Trophoblast cell (in vitro differentiated cells and primary cell): ENCODE data around the gene MRAP.

Experiments
- DNase-seq, 2 donors: peaks; one replicate each; pipeline ENCODE4 v3.0.0-alpha.2; 2016
- H2AFZ ChIP-seq: 2 replicates; pipeline ENCODE4 v1.6.1; 2013; ENCODE audit warnings: low read length, moderate library complexity, mild to moderate bottlenecking; ENCODE audit not compliant: insufficient read depth, poor library complexity
- H2AK5ac ChIP-seq: 2 replicates; pipeline ENCODE4 v1.6.1; 2013; ENCODE audit warnings: mild to moderate bottlenecking, low read length
- H2BK120ac ChIP-seq: 2 replicates; pipeline ENCODE4 v1.6.1; 2013; ENCODE audit warnings: low read length, mild to moderate bottlenecking, moderate library complexity; ENCODE audit not compliant: insufficient read depth, poor library complexity
- H2BK12ac ChIP-seq: 2 replicates; pipeline ENCODE4 v1.6.1; 2013; ENCODE audit warnings: mild to moderate bottlenecking, low read length, moderate library complexity
- H2BK5ac ChIP-seq: 2 replicates; pipeline ENCODE4 v1.6.1; 2013; ENCODE audit warnings: low read length, low read depth, moderate library complexity, mild to moderate bottlenecking; ENCODE audit not compliant: poor library complexity
- H3K14ac ChIP-seq: 2 replicates; pipeline ENCODE4 v1.6.1; 2013; ENCODE audit warnings: mild to moderate bottlenecking, low read length
- H3K18ac ChIP-seq: 2 replicates; pipeline ENCODE4 v1.6.1; 2013; ENCODE audit warnings: mild to moderate bottlenecking, low read length
- H3K23ac ChIP-seq: 2 replicates; pipeline ENCODE4 v1.6.1; 2013; ENCODE audit warnings: low read length
- H3K27ac ChIP-seq: 2 replicates; pipeline ENCODE4 v1.5.1; 2013; ENCODE audit warnings: low read depth, mild to moderate bottlenecking, inconsistent platforms, low read length, moderate library complexity
- H3K27me3 ChIP-seq: 2 replicates; pipeline ENCODE4 v1.6.1; 2013; ENCODE audit warnings: inconsistent platforms, mild to moderate bottlenecking, low read length, moderate library complexity; ENCODE audit not compliant: insufficient read depth
- H3K36me3 ChIP-seq, 2 experiments: 1 replicate in 1 of 2; 2 replicates in 1 of 2; pipeline ENCODE4 v1.6.1; 2013; ENCODE audit warnings: low read length in 2 of 2, mild to moderate bottlenecking in 2 of 2, moderate library complexity in 1 of 2; ENCODE audit not compliant: insufficient read depth in 2 of 2, control insufficient read depth in 1 of 2
- H3K4ac ChIP-seq: 2 replicates; pipeline ENCODE4 v1.6.1; 2013; ENCODE audit warnings: low read depth, mild to moderate bottlenecking, low read length, moderate library complexity
- H3K4me1 ChIP-seq, 2 experiments: 1 replicate in 1 of 2; 2 replicates in 1 of 2; pipeline ENCODE4 v1.6.1; 2013; ENCODE audit warnings: low read length in 2 of 2, mild to moderate bottlenecking in 2 of 2, moderate library complexity in 1 of 2; ENCODE audit not compliant: insufficient read depth in 2 of 2, control insufficient read depth in 1 of 2
- H3K4me2 ChIP-seq: 2 replicates; pipeline ENCODE4 v1.6.1; 2013; ENCODE audit warnings: inconsistent platforms, mild to moderate bottlenecking, low read length, moderate library complexity
- H3K4me3 ChIP-seq: 2 replicates; pipeline ENCODE4 v1.5.1; 2013; ENCODE audit warnings: mild to moderate bottlenecking, low read depth, low read length, inconsistent platforms
- H3K79me1 ChIP-seq: one replicate; pipeline ENCODE4 v1.6.1; 2013; ENCODE audit warnings: low read length
- H3K79me2 ChIP-seq: 2 replicates; pipeline ENCODE4 v1.6.1; 2013; ENCODE audit warnings: low read length, mild to moderate bottlenecking; ENCODE audit not compliant: control insufficient read depth, insufficient read depth, poor library complexity
- H3K9ac ChIP-seq: 2 replicates; pipeline ENCODE4 v1.6.1; 2013; ENCODE audit warnings: mild to moderate bottlenecking, low read length
- H3K9me3 ChIP-seq: 2 replicates; pipeline ENCODE4 v1.6.1; 2013; ENCODE audit warnings: low read depth, mild to moderate bottlenecking, control low read depth, inconsistent platforms, low read length; ENCODE audit not compliant: insufficient read depth
- H4K12ac ChIP-seq: 2 replicates; pipeline ENCODE4 v1.6.1; 2013; ENCODE audit warnings: low read depth, mild to moderate bottlenecking, low read length, moderate library complexity
- H4K8ac ChIP-seq: 2 replicates; pipeline ENCODE4 v1.6.1; 2013; ENCODE audit warnings: low read depth, mild to moderate bottlenecking, low read length, moderate library complexity
- H4K91ac ChIP-seq: one replicate; pipeline ENCODE4 v1.6.1; 2013; ENCODE audit warnings: low read depth, mild to moderate bottlenecking, low read length, moderate library complexity
- WGBS: extraction: QIAGEN DNeasy Blood & Tissue Kit; methylation state at CpG from one replicate; pipeline ENCODE4 v1.1.7; 2013; ENCODE audit warnings: missing lambda C conversion rate; ENCODE audit not compliant: insufficient read length, insufficient coverage; ENCODE audit errors: extremely low coverage; 5-methylcytosine and 5-hydroxymethylcytosine counted together

Gene MRAP

DNA sequence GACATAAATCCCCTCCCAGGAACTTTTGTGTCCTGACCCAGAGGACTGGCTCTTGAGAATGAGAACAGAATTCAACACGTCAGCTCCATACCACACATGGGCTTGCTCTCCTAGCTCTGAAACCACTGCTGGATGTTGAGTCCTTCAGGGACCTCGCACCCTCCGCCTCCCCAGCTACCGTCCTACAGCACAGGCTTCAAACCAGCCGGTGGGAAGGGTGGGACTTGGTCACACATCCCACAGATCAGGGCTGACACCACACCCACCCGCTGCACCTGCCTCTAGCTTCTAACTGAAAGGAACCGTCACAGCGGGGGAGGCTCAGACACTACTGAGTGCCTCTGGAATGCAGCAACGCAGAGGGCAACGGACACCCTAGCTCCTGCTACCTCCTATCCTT lies 24.0 kb downstream of the MRAP start:
- no peaks in the 10 kb centered on the region for H3K4me1 ChIP-seq
- H4K8ac ChIP-seq = no peak overlapping the region
- H3K79me1 ChIP-seq = no peaks in the 10 kb centered on the region
- H3K4me3 ChIP-seq = no peak overlapping the region
- H2AFZ ChIP-seq = no peak overlapping the region
- no peak overlapping the region for H4K91ac ChIP-seq
- no peak overlapping the region for H3K27ac ChIP-seq
- H2BK12ac ChIP-seq = no peak overlapping the region
- no peak overlapping the region for H3K23ac ChIP-seq
- H3K79me2 ChIP-seq = no peaks in the 10 kb centered on the region
- H3K18ac ChIP-seq = no peak overlapping the region
- H3K36me3 ChIP-seq = peaks cover 53 to 68% of the 10 kb centered on the region in 2 experiments
- H3K4ac ChIP-seq = no peak overlapping the region
- no peak for DNase-seq
- H3K9ac ChIP-seq = no peak overlapping the region
- no peaks in the 10 kb centered on the region for H3K27me3 ChIP-seq
- no peak overlapping the region for H4K12ac ChIP-seq
- no peak overlapping the region for H2BK5ac ChIP-seq
- no peaks in the 10 kb centered on the region for H3K9me3 ChIP-seq
- WGBS = no CpG with 5 or more reads among the region's 10 CpGs
- H3K4me2 ChIP-seq = no peak overlapping the region
- no peak overlapping the region for H3K14ac ChIP-seq
- H2AK5ac ChIP-seq = no peak overlapping the region
- H2BK120ac ChIP-seq = no peak overlapping the region

DNA sequence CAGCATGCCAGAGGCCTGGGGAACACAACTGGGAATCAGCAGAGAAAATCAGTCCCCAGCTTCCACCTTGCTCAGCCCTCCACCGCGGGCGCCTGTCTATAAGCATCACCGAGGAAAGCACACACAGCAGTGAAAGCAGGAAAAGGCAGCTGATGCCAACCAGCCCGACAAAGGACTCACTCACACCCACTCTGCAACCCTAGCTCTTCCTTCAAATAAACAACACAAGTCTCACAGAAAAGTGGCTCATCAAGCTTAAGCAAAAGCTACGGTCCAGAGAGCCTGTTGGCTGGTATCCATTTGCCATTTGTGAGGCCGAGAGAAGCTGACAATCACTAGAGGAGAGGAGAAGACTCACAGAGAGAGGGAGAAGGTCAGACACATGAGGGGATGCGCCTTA lies 27.1 kb downstream of the MRAP start:
- Histone ChIP-seq H3K4me1 (no peaks in the 10 kb centered on the region), H3K4me2 (no peak overlapping the region), H2BK120ac (no peak overlapping the region), H3K9me3 (no peaks in the 10 kb centered on the region), H2AFZ (no peak overlapping the region), H2BK12ac (no peak overlapping the region), H3K14ac (no peak overlapping the region), H3K23ac (no peak overlapping the region), H2AK5ac (no peak overlapping the region), H3K9ac (no peak overlapping the region), H4K91ac (no peak overlapping the region), H2BK5ac (no peak overlapping the region), H4K8ac (no peak overlapping the region), H3K27ac (no peak overlapping the region), H3K4ac (no peak overlapping the region), H3K36me3 (peaks cover 37 to 50% of the 10 kb centered on the region in 2 experiments), H3K79me2 (no peaks in the 10 kb centered on the region), H4K12ac (no peak overlapping the region), H3K4me3 (no peak overlapping the region), H3K79me1 (no peaks in the 10 kb centered on the region), H3K27me3 (no peaks in the 10 kb centered on the region), H3K18ac (no peak overlapping the region)
- DNase-seq = no peak
- no CpG with 5 or more reads among the region's 8 CpGs for WGBS

DNA sequence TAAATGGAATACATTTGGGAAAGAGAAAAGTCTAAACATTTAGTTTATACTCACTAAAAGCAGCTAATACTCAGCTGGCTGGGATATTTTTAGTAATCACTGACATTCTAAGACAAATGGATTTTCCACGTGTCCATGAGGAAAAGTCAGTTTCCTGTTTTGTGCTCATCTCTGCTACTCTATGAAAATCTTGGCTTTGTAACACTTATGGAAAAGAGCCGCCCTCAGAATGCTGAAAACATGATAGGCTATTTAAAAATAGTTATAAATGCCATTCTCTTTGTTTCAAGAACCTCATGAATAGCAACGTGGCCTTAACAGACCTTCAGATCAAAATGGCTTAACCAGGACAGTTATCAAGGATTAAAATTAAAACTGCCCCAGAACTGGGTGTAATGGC lies 29.9 kb downstream of the MRAP start:
- H4K8ac ChIP-seq = no peak overlapping the region
- H4K12ac ChIP-seq = no peak overlapping the region
- no peaks in the 10 kb centered on the region for H3K9me3 ChIP-seq
- no peak overlapping the region for H3K4me2 ChIP-seq
- no peaks in the 10 kb centered on the region for H3K79me1 ChIP-seq
- H3K36me3 ChIP-seq = peaks cover 23 to 32% of the 10 kb centered on the region in 2 experiments
- no peak for DNase-seq
- H3K27ac ChIP-seq = no peak overlapping the region
- H2BK12ac ChIP-seq = no peak overlapping the region
- H3K9ac ChIP-seq = no peak overlapping the region
- no peak overlapping the region for H3K4me3 ChIP-seq
- H2AK5ac ChIP-seq = no peak overlapping the region
- no peaks in the 10 kb centered on the region for H3K79me2 ChIP-seq
- no peaks in the 10 kb centered on the region for H3K27me3 ChIP-seq
- no peak overlapping the region for H2BK5ac ChIP-seq
- H3K4ac ChIP-seq = no peak overlapping the region
- no peak overlapping the region for H3K14ac ChIP-seq
- no peak overlapping the region for H3K18ac ChIP-seq
- no peaks in the 10 kb centered on the region for H3K4me1 ChIP-seq
- H2BK120ac ChIP-seq = no peak overlapping the region
- no peak overlapping the region for H3K23ac ChIP-seq
- H2AFZ ChIP-seq = no peak overlapping the region
- no peak overlapping the region for H4K91ac ChIP-seq
- no CpG with 5 or more reads among the region's 3 CpGs for WGBS

DNA sequence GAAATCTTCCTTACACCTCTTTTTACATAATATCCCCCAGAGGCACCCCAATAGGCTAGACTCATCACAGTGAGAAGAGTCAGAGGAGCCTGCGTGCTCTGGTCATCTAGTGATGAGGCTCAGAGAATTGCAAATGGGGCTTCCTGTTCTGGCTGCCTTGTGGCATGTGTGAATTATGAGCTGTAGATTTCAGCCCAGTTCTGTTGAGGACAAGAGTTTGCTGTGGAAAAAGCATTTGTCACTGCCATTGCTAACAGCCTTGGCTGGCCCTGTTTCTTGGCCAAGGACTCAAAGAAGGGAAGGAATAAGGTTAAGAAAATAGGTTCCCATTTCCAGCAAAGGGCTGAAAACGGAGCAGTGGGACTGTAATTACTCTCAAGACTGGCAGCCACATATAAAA lies 30.7 kb downstream of the MRAP start:
- Histone ChIP-seq H3K36me3 (peaks cover 24 to 31% of the 10 kb centered on the region in 2 experiments), H3K9me3 (no peaks in the 10 kb centered on the region), H3K23ac (no peak overlapping the region), H3K9ac (no peak overlapping the region), H3K4me3 (no peak overlapping the region), H3K27me3 (no peaks in the 10 kb centered on the region), H3K79me2 (no peaks in the 10 kb centered on the region), H2BK120ac (no peak overlapping the region), H3K4me1 (no peaks in the 10 kb centered on the region), H2AFZ (no peak overlapping the region), H4K8ac (no peak overlapping the region), H2AK5ac (no peak overlapping the region), H2BK5ac (no peak overlapping the region), H3K79me1 (no peaks in the 10 kb centered on the region), H3K14ac (no peak overlapping the region), H3K27ac (no peak overlapping the region), H2BK12ac (no peak overlapping the region), H3K4me2 (no peak overlapping the region), H3K18ac (no peak overlapping the region), H4K91ac (no peak overlapping the region), H3K4ac (no peak overlapping the region), H4K12ac (no peak overlapping the region)
- no CpG with 5 or more reads among the region's 2 CpGs for WGBS
- DNase-seq = no peak
